Panc1 (cell line): ENCODE measurements around the gene YKT6.

Experiments used
- CTCF ChIP-seq: fragments of 450-650 bp; IDR thresholded peaks from 2 replicates; pipeline ENCODE4 v1.5.1; 2017; ENCODE audit warnings: mild to moderate bottlenecking
- POLR2AphosphoS5 ChIP-seq: IDR thresholded peaks from 2 replicates; pipeline ENCODE4 v1.6.1; 2012; ENCODE audit warnings: mild to moderate bottlenecking, low read depth, low read length, moderate library complexity
- REST ChIP-seq, 2 experiments: IDR thresholded peaks; 2 replicates each; pipeline ENCODE4 v1.6.1; 2011 to 2012; ENCODE audit warnings: low read depth in 2 of 2, control low read depth in 1 of 2, low read length in 1 of 2, mild to moderate bottlenecking in 1 of 2, moderate library complexity in 1 of 2; ENCODE audit not compliant: insufficient read depth in 1 of 2
- SIN3A ChIP-seq: IDR thresholded peaks from 2 replicates; pipeline ENCODE4 v1.6.1; 2012; ENCODE audit warnings: low read depth, mild to moderate bottlenecking, low read length, moderate library complexity, borderline replicate concordance; ENCODE audit not compliant: insufficient read depth
- TCF7L2 ChIP-seq: IDR thresholded peaks from 2 replicates; pipeline ENCODE4 v1.6.1; 2011; ENCODE audit warnings: mild to moderate bottlenecking, low read depth, low read length, inconsistent platforms

- TF ChIP-seq POLR2AphosphoS5: no peak
- TF ChIP-seq SIN3A: no peak
- no peak for TF ChIP-seq CTCF
- TF ChIP-seq REST (IDR thresholded peaks at IDR 0.05; ENCODE audit: insufficient read depth in 1 of 2, low read depth in 2 of 2, low read length in 1 of 2): no peak
- no peak for TF ChIP-seq TCF7L2
Measured at GRCh38 chr7:44177570-44178131, 23.1 kb upstream of the YKT6 start.
